ENCODE data around the gene TMEM109. TPM values are rescaled to one million over a fixed set of nuclear protein-coding genes. Genes with fewer than 3 reads are reported as not detected.
A peak's percentile ranks its signal among the peaks of the same experiment; 100 is the strongest.

The TMEM109 gene
- total RNA-seq, 1 donor = 44.1 TPM

- H3K4me3 ChIP-seq (ENCODE audit: low read depth, low read length) = no peak overlapping the region
- DNase-seq (ENCODE audit: low read depth) = no peak
- TF ChIP-seq, protein P1, sequence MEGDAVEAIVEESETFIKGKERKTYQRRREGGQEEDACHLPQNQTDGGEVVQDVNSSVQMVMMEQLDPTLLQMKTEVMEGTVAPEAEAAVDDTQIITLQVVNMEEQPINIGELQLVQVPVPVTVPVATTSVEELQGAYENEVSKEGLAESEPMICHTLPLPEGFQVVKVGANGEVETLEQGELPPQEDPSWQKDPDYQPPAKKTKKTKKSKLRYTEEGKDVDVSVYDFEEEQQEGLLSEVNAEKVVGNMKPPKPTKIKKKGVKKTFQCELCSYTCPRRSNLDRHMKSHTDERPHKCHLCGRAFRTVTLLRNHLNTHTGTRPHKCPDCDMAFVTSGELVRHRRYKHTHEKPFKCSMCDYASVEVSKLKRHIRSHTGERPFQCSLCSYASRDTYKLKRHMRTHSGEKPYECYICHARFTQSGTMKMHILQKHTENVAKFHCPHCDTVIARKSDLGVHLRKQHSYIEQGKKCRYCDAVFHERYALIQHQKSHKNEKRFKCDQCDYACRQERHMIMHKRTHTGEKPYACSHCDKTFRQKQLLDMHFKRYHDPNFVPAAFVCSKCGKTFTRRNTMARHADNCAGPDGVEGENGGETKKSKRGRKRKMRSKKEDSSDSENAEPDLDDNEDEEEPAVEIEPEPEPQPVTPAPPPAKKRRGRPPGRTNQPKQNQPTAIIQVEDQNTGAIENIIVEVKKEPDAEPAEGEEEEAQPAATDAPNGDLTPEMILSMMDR (IDR thresholded peaks at IDR 0.05; ENCODE audit: insufficient read depth, low read length) = no peak
Measured at GRCh38 chr11:60941371-60942119, 27.6 kb downstream of the TMEM109 start.

- no peak for DNase-seq (ENCODE audit: low read depth)
- no peak overlapping the region for H3K4me3 ChIP-seq (ENCODE audit: low read depth, low read length)
- TF ChIP-seq, protein P1 (IDR thresholded peaks at IDR 0.05; ENCODE audit: insufficient read depth, low read length) = no peak
Measured at GRCh38 chr11:60942219-60942618, 28.3 kb downstream of the TMEM109 start.

DNA sequence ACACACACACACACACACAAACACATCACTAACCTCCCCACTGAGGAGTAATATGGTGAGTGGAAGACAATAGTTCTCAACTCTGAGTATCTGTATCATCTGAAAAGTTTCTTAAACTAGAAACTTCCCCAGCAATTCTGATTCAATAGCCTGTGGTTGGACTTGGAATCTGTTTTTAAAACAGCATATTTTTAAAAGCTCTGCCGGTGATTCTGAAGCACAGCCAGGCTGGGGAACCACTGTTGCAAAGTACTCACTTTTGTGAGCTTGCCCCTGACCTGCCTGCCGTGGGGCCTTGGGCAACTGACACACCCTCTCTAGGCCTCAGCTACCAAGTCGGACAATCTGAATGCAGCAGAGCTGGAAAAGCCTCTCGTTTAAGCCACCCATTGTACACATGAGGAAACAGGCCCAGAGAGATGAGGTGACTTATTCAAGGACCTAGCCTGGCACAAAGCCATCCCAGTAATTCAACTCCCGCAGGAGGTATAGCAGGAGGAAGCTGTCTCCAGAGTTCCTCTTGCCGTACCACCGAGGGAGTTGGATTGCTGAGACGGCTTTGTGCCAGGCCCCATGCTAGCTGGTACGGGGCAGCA lies 29.1 kb downstream of the TMEM109 start:
- TF ChIP-seq, protein P1 (IDR thresholded peaks at IDR 0.05; ENCODE audit: insufficient read depth, low read length) = no peak
- no peak for DNase-seq (ENCODE audit: low read depth)
- H3K4me3 ChIP-seq (ENCODE audit: low read depth, low read length) = no peak overlapping the region

DNA sequence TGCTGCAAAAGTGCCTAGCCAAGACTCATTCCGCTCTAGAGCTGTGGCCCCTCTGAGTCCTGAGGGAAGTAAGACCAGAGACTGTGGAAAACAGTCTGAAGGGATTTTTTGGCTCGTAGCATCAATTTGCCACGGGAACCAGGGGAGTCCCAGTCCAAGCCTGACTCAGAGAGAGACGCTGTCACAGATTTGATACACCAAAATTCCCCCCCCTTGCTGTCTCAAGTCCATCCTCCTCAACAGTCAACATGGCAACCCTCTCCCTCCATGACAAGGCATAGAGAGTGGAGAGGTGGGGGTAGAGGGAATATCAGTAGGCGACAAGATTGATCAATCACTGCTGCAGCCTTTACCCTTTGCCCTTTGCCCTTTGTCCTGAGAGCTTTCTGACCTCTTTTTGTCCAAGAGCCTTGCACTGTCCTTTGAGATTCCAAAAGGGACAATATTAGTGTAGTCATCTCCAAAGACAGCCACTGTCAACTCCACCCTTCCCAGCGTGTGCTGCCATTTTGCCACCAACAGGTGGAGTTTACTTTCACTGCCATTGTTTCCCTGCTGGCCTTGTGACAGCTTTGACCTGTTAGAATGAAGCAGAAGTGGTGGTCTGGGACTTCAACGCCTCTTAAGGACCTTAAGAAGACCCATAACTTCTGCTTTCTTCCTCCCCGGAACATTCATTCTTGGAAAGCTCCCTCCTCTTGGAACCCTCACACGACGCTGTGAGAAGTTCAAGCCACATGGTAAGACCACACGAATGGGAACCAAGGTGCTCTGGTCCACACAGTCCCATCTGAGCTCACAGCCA lies 30.7 kb downstream of the TMEM109 start:
- TF ChIP-seq, protein P1 (IDR thresholded peaks at IDR 0.05; ENCODE audit: insufficient read depth, low read length) = peak; percentile 36

DNA sequence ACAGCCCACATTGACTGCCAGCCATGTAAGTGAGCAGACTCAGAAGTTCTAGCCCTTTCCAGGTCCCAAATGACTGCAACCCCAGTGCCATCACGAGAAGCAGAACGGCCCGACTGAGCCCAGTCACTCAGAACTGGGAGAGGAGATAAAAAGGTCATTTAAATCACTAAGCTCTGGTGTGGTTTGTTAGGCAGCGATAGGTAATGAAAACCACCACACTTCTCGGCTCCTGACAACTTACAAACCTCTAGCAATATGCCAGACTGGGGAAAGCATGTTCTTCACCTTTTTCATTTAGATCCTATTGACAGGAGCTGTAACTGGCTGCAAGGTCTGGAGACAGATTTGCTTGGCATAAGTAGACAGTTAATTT lies 31.3 kb downstream of the TMEM109 start:
- DNase-seq (ENCODE audit: low read depth) = no peak
- TF ChIP-seq, protein P1 (IDR thresholded peaks at IDR 0.05; ENCODE audit: insufficient read depth, low read length) = no peak
- H3K4me3 ChIP-seq (ENCODE audit: low read depth, low read length) = no peak overlapping the region

More for the DNA sequence above, 30.7 kb downstream of the TMEM109 start:
- DNase-seq (ENCODE audit: low read depth) = no peak
- H3K4me3 ChIP-seq (ENCODE audit: low read depth, low read length) = no peak overlapping the region

- no peak for DNase-seq (ENCODE audit: low read depth)
- TF ChIP-seq, protein P1 (IDR thresholded peaks at IDR 0.05; ENCODE audit: insufficient read depth, low read length) = no peak
- H3K4me3 ChIP-seq (ENCODE audit: low read depth, low read length) = no peak overlapping the region
Measured at GRCh38 chr11:60946601-60947264, 32.8 kb downstream of the TMEM109 start.
